HepG2 (cell line): ENCODE results near the gene NOTUM. TPM values are rescaled to one million over a fixed set of nuclear protein-coding genes. Genes with fewer than 3 reads are reported as not detected.
A peak's percentile ranks its signal among the peaks of the same experiment; 100 is the strongest.

Source experiments
- CBX2 ChIP-seq, 2 experiments: fragments of 200-600 bp in 1 of 2; sonication (generic); formaldehyde crosslinking in 1 of 2; IDR thresholded peaks; 2 replicates each; pipeline versions ENCODE4 v1.7.0 to v1.8.1; 2018 to 2022; ENCODE audit warnings: low read depth in 2 of 2, low read length in 1 of 2, mild to moderate bottlenecking in 1 of 2, missing genetic modification reagents in 1 of 2
- KAT7 ChIP-seq: IDR thresholded peaks from 2 replicates; pipeline ENCODE4 v1.6.1; 2018; ENCODE audit warnings: borderline replicate concordance, missing compliant biosample characterization
- NFE2 ChIP-seq: sonication (generic); formaldehyde crosslinking; IDR thresholded peaks from 2 replicates; pipeline ENCODE4 v1.4.0; 2020; ENCODE audit warnings: missing genetic modification reagents
- YY1 ChIP-seq: IDR thresholded peaks from 2 replicates; pipeline ENCODE4 v1.6.1; 2011; ENCODE audit warnings: low read length, low read depth, moderate library complexity, mild to moderate bottlenecking; ENCODE audit not compliant: insufficient read depth, insufficient replicate concordance
- ZEB1 ChIP-seq: IDR thresholded peaks from 2 replicates; pipeline ENCODE4 v1.6.1; 2012; ENCODE audit warnings: mild to moderate bottlenecking, low read depth, inconsistent platforms; ENCODE audit not compliant: insufficient replicate concordance
- ZFX ChIP-seq: sonication (generic); formaldehyde crosslinking; IDR thresholded peaks from 2 replicates; pipeline ENCODE4 v1.4.0; 2020; ENCODE audit warnings: mild to moderate bottlenecking, low read depth, missing genetic modification reagents, moderate library complexity
- ZNF484 ChIP-seq: sonication (generic); formaldehyde crosslinking; IDR thresholded peaks from 2 replicates; pipeline ENCODE4 v1.5.1; 2020; ENCODE audit warnings: mild to moderate bottlenecking, low read depth, missing genetic modification reagents, borderline replicate concordance
- ZNF749 ChIP-seq: sonication (generic); formaldehyde crosslinking; IDR thresholded peaks from 2 replicates; pipeline ENCODE4 v1.8.0; 2022; ENCODE audit warnings: mild to moderate bottlenecking, missing genetic modification reagents, moderate library complexity, borderline replicate concordance
- ZNF773 ChIP-seq: sonication (generic); formaldehyde crosslinking; IDR thresholded peaks from 2 replicates; pipeline ENCODE4 v1.4.0; 2020; ENCODE audit warnings: missing genetic modification reagents, borderline replicate concordance
- polyA plus RNA-seq, 8 experiments: library from polyadenylated mRNA; depleted of rRNA in 3 of 8; stranded (reverse) in 7 of 8; unstranded in 1 of 8; fragments of >200 nt; fragmentation: Illumina TruSeq in 4 of 8; extraction: Trizol in 4 of 8; gene quantifications; 2 replicates each; pipeline versions ENCODE4 v1.2.1 to v1.2.3, GENCODE V29; 2011 to 2016; ENCODE audit warnings: low read depth in 4 of 8, missing spikeins in 1 of 8, mixed read lengths in 1 of 8; ENCODE audit not compliant: insufficient read depth in 1 of 8
- total RNA-seq, 5 experiments: library from RNA; depleted of rRNA; stranded (reverse); fragments of >200 nt; fragmentation: Illumina TruSeq; extraction: Trizol; gene quantifications; 2 replicates each; pipeline ENCODE4 v1.2.3, GENCODE V29; 2016; ENCODE audit warnings: low read depth in 1 of 5
- TF ChIP-seq, protein P1 (sequence below): sonication (generic); formaldehyde crosslinking; IDR thresholded peaks from 2 replicates; pipeline ENCODE4 v1.9.0; 2021; ENCODE audit warnings: missing genetic modification reagents, mild to moderate bottlenecking, borderline replicate concordance
- TF ChIP-seq, protein P2 (sequence below): sonication (generic); formaldehyde crosslinking; IDR thresholded peaks from 2 replicates; pipeline ENCODE4 v1.4.0; 2020; ENCODE audit warnings: missing genetic modification reagents
- TF ChIP-seq, protein P3 (sequence below): sonication (generic); formaldehyde crosslinking; IDR thresholded peaks from 2 replicates; pipeline ENCODE4 v1.4.0; 2020; ENCODE audit warnings: mild to moderate bottlenecking, missing genetic modification reagents
- TF ChIP-seq, protein P4 (sequence below): sonication (generic); formaldehyde crosslinking; IDR thresholded peaks from one replicate; pipeline ENCODE4 v1.5.1; 2020; ENCODE audit warnings: mild to moderate bottlenecking, missing genetic modification reagents; ENCODE audit errors: not compliant biosample characterization

Gene NOTUM
- total and polyA plus RNA-seq, 2 of the 13 experiments (the other 11 are each of a cell fraction or from before 2014, with no cell fraction given) = 150 to 160 TPM

DNA sequence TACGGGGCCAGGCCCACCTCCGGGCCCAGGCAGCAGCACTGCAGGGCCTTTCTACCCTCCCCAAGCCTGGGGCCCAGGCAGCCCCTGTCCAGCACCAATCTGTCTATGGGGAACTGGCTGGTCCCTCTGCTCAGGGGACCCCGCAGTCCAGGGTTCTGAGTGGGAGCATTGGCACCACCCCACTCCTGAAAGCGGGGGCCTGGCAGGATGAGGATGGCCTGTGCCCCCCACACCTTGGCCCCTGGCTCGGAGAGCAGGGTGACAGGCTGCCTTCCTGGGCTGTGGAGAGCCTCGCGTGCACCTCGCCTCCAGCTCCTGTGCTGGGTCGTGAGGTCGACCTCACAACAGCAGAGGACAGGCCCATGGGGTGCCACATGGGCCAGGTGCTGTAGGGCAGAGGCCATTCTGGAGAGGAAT, 57.6 kb downstream of the NOTUM start (continued):
- TF ChIP-seq ZEB1 (no peak), ZNF484 (CRISPR knock-in tag) (no peak), KAT7 (CRISPR knock-in tag) (no peak), ZNF749 (CRISPR knock-in tag) (no peak), ZNF773 (no peak), ZFX (CRISPR knock-in tag) (peak; percentile 16), YY1 (no peak), NFE2 (CRISPR knock-in tag) (no peak), CBX2 (IDR thresholded peaks at IDR 0.05; ENCODE audit: low read depth, low read length) (no peak), CBX2 (CRISPR knock-in tag; IDR thresholded peaks at IDR 0.05; ENCODE audit: low read depth) (no peak)
- TF ChIP-seq, protein P1, sequence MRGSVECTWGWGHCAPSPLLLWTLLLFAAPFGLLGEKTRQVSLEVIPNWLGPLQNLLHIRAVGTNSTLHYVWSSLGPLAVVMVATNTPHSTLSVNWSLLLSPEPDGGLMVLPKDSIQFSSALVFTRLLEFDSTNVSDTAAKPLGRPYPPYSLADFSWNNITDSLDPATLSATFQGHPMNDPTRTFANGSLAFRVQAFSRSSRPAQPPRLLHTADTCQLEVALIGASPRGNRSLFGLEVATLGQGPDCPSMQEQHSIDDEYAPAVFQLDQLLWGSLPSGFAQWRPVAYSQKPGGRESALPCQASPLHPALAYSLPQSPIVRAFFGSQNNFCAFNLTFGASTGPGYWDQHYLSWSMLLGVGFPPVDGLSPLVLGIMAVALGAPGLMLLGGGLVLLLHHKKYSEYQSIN (CRISPR knock-in tag) = no peak
- TF ChIP-seq, protein P2, sequence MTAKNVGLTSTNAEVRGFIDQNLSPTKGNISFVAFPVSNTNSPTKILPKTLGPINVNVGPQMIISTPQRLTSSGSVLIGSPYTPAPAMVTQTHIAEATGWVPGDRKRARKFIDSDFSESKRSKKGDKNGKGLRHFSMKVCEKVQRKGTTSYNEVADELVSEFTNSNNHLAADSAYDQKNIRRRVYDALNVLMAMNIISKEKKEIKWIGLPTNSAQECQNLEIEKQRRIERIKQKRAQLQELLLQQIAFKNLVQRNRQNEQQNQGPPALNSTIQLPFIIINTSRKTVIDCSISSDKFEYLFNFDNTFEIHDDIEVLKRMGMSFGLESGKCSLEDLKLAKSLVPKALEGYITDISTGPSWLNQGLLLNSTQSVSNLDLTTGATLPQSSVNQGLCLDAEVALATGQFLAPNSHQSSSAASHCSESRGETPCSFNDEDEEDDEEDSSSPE = no peak
- TF ChIP-seq, protein P3, sequence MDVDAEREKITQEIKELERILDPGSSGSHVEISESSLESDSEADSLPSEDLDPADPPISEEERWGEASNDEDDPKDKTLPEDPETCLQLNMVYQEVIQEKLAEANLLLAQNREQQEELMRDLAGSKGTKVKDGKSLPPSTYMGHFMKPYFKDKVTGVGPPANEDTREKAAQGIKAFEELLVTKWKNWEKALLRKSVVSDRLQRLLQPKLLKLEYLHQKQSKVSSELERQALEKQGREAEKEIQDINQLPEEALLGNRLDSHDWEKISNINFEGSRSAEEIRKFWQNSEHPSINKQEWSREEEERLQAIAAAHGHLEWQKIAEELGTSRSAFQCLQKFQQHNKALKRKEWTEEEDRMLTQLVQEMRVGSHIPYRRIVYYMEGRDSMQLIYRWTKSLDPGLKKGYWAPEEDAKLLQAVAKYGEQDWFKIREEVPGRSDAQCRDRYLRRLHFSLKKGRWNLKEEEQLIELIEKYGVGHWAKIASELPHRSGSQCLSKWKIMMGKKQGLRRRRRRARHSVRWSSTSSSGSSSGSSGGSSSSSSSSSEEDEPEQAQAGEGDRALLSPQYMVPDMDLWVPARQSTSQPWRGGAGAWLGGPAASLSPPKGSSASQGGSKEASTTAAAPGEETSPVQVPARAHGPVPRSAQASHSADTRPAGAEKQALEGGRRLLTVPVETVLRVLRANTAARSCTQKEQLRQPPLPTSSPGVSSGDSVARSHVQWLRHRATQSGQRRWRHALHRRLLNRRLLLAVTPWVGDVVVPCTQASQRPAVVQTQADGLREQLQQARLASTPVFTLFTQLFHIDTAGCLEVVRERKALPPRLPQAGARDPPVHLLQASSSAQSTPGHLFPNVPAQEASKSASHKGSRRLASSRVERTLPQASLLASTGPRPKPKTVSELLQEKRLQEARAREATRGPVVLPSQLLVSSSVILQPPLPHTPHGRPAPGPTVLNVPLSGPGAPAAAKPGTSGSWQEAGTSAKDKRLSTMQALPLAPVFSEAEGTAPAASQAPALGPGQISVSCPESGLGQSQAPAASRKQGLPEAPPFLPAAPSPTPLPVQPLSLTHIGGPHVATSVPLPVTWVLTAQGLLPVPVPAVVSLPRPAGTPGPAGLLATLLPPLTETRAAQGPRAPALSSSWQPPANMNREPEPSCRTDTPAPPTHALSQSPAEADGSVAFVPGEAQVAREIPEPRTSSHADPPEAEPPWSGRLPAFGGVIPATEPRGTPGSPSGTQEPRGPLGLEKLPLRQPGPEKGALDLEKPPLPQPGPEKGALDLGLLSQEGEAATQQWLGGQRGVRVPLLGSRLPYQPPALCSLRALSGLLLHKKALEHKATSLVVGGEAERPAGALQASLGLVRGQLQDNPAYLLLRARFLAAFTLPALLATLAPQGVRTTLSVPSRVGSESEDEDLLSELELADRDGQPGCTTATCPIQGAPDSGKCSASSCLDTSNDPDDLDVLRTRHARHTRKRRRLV = 0 out of 2 replicates have a peak, but pooled peaks have one; percentile 39
- TF ChIP-seq, protein P4, sequence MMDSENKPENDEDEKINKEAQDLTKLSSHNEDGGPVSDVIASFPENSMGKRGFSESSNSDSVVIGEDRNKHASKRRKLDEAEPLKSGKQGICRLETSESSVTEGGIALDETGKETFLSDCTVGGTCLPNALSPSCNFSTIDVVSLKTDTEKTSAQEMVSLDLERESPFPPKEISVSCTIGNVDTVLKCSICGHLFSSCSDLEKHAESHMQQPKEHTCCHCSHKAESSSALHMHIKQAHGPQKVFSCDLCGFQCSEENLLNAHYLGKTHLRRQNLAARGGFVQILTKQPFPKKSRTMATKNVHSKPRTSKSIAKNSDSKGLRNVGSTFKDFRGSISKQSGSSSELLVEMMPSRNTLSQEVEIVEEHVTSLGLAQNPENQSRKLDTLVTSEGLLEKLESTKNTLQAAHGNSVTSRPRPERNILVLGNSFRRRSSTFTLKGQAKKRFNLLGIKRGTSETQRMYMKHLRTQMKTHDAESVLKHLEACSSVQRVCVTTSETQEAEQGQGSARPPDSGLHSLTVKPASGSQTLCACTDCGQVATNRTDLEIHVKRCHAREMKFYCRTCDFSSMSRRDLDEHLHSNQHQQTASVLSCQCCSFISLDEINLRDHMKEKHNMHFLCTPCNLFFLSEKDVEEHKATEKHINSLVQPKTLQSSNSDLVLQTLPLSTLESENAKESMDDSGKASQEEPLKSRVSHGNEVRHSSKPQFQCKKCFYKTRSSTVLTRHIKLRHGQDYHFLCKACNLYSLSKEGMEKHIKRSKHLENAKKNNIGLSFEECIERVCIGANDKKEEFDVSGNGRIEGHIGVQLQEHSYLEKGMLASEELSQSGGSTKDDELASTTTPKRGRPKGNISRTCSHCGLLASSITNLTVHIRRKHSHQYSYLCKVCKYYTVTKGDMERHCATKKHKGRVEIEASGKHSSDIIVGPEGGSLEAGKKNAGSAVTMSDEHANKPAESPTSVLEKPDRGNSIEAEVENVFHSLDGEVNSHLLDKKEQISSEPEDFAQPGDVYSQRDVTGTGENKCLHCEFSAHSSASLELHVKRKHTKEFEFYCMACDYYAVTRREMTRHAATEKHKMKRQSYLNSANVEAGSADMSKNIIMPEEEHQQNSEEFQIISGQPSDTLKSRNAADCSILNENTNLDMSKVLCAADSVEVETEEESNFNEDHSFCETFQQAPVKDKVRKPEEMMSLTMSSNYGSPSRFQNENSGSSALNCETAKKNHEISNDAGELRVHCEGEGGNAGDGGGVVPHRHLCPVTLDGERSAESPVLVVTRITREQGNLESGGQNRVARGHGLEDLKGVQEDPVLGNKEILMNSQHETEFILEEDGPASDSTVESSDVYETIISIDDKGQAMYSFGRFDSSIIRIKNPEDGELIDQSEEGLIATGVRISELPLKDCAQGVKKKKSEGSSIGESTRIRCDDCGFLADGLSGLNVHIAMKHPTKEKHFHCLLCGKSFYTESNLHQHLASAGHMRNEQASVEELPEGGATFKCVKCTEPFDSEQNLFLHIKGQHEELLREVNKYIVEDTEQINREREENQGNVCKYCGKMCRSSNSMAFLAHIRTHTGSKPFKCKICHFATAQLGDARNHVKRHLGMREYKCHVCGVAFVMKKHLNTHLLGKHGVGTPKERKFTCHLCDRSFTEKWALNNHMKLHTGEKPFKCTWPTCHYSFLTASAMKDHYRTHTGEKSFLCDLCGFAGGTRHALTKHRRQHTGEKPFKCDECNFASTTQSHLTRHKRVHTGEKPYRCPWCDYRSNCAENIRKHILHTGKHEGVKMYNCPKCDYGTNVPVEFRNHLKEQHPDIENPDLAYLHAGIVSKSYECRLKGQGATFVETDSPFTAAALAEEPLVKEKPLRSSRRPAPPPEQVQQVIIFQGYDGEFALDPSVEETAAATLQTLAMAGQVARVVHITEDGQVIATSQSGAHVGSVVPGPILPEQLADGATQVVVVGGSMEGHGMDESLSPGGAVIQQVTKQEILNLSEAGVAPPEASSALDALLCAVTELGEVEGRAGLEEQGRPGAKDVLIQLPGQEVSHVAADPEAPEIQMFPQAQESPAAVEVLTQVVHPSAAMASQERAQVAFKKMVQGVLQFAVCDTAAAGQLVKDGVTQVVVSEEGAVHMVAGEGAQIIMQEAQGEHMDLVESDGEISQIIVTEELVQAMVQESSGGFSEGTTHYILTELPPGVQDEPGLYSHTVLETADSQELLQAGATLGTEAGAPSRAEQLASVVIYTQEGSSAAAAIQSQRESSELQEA (CRISPR knock-in tag) = no peak
